Stimulated activated CD8-positive, alpha-beta memory T cell treated with anti-CD3 and anti-CD28 coated beads, Interleukin-15, amount 100 ng/mL, for 1 hour (primary cell): ENCODE measurements around the gene LRRK1.

ENCODE experiments used
- DNase-seq: peaks from one replicate; pipeline ENCODE4 v3.0.0-alpha.2; 2020; ENCODE audit warnings: low read depth

The LRRK1 gene

GRCh38 chr15:101043011-101043410, 123.9 kb downstream of the LRRK1 start:
- no peak for DNase-seq

GRCh38 chr15:101043911-101044624, 124.9 kb downstream of the LRRK1 start:
- no peak for DNase-seq

- DNase-seq: no peak
Observed at GRCh38 chr15:101044625-101045235, 125.6 kb downstream of the LRRK1 start.

GRCh38 chr15:101045236-101045646, 126.1 kb downstream of the LRRK1 start:
- no peak for DNase-seq

GRCh38 chr15:101045835-101046691, 126.9 kb downstream of the LRRK1 start:
- DNase-seq: no peak

GRCh38 chr15:101046826-101047225, 127.7 kb downstream of the LRRK1 start:
- no peak for DNase-seq

- DNase-seq: no peak
Observed at GRCh38 chr15:101047301-101047781, 128.2 kb downstream of the LRRK1 start.

- DNase-seq: no peak
Observed at GRCh38 chr15:101048176-101048575, 129.0 kb downstream of the LRRK1 start.

- DNase-seq: no peak
Observed at GRCh38 chr15:101048581-101049030, 129.4 kb downstream of the LRRK1 start.

GRCh38 chr15:101049282-101049681, 130.1 kb downstream of the LRRK1 start:
- no peak for DNase-seq

- no peak for DNase-seq
Observed at GRCh38 chr15:101049856-101050622, 130.9 kb downstream of the LRRK1 start.

- no peak for DNase-seq
Observed at GRCh38 chr15:101050623-101051290, 131.6 kb downstream of the LRRK1 start.

GRCh38 chr15:101051291-101052030, 132.3 kb downstream of the LRRK1 start:
- no peak for DNase-seq

GRCh38 chr15:101052031-101052620, 133.0 kb downstream of the LRRK1 start:
- no peak for DNase-seq

GRCh38 chr15:101052681-101053121, 133.5 kb downstream of the LRRK1 start:
- no peak for DNase-seq

GRCh38 chr15:101053261-101053660, 134.1 kb downstream of the LRRK1 start:
- no peak for DNase-seq

- DNase-seq: no peak
Observed at GRCh38 chr15:101054116-101054515, 135.0 kb downstream of the LRRK1 start.

GRCh38 chr15:101054991-101055390, 135.8 kb downstream of the LRRK1 start:
- DNase-seq: no peak

GRCh38 chr15:101055411-101055810, 136.3 kb downstream of the LRRK1 start:
- no peak for DNase-seq
